CD4-positive, alpha-beta T cell (primary cell): ENCODE data around the gene CDK9. TPM values are rescaled to one million over a fixed set of nuclear protein-coding genes. Genes with fewer than 3 reads are reported as not detected.

ENCODE experiments used
- ATAC-seq: fragments of 200-7000 bp; cut with Tn5 transposase; one replicate; pipeline ENCODE4 v1.10.0; 2022; ENCODE audit warnings: mild to moderate bottlenecking; ENCODE audit not compliant: poor library complexity
- CTCF ChIA-PET: fragments of 350-600 bp; sonication (Branson Sonifier 250); formaldehyde crosslinking; loops from one replicate; lab custom pipeline; 2021; ENCODE audit warnings: antibody characterized with exemption, inconsistent platforms; lab: Charles Lee
- POLR2A ChIA-PET: fragments of 350-600 bp; sonication (Branson Sonifier 250); formaldehyde crosslinking; loops from one replicate; lab custom pipeline; 2021; ENCODE audit warnings: antibody characterized with exemption, inconsistent platforms; lab: Charles Lee
- DNase-seq, 14 experiments: peaks; one replicate each; pipeline ENCODE4 v3.0.0-alpha.2; 2013 to 2020; ENCODE audit warnings: mixed read lengths in 2 of 14
- H3K27ac ChIP-seq, 2 donors: one replicate each; pipeline versions ENCODE4 v1.5.1 to v1.7.0; 2013; ENCODE audit warnings: low read length in 2 of 2, low read depth in 1 of 2, mild to moderate bottlenecking in 1 of 2
- H3K27me3 ChIP-seq, 2 experiments: 1 replicate in 1 of 2; 2 replicates in 1 of 2; pipeline versions ENCODE4 v1.6.1 to v1.7.0; 2013; ENCODE audit warnings: low read length in 2 of 2, control low read depth in 1 of 2, mild to moderate bottlenecking in 1 of 2, moderate library complexity in 1 of 2; ENCODE audit not compliant: insufficient read depth in 2 of 2, control insufficient read depth in 1 of 2
- H3K36me3 ChIP-seq: one replicate; pipeline ENCODE4 v1.6.1; 2013; ENCODE audit warnings: low read length, control low read depth; ENCODE audit not compliant: insufficient read depth
- H3K4me1 ChIP-seq: one replicate; pipeline ENCODE4 v1.6.1; 2013; ENCODE audit warnings: low read length, control low read depth; ENCODE audit not compliant: insufficient read depth
- H3K4me3 ChIP-seq: one replicate; pipeline ENCODE4 v1.5.1; 2013; ENCODE audit warnings: mild to moderate bottlenecking, low read length, moderate library complexity
- H3K9me3 ChIP-seq, 2 experiments: 1 replicate in 1 of 2; 2 replicates in 1 of 2; pipeline versions ENCODE4 v1.6.1 to v1.7.0; 2013; ENCODE audit warnings: low read length in 2 of 2, mild to moderate bottlenecking in 2 of 2, control low read depth in 1 of 2, moderate library complexity in 1 of 2; ENCODE audit not compliant: control insufficient read depth in 1 of 2, insufficient read depth in 1 of 2
- H3K27ac Mint-ChIP-seq: one replicate; pipeline ENCODE4 v1.8.0; 2020; ENCODE audit warnings: mixed read lengths
- H3K27me3 Mint-ChIP-seq: one replicate; pipeline ENCODE4 v1.8.0; 2021; ENCODE audit warnings: mixed read lengths
- H3K36me3 Mint-ChIP-seq: one replicate; pipeline ENCODE4 v1.8.0; 2021; ENCODE audit warnings: low read depth, mixed read lengths
- H3K4me1 Mint-ChIP-seq: one replicate; pipeline ENCODE4 v1.8.0; 2021; ENCODE audit warnings: low read depth, mixed read lengths
- H3K4me3 Mint-ChIP-seq: one replicate; pipeline ENCODE4 v1.8.0; 2020; ENCODE audit warnings: mild to moderate bottlenecking, mixed read lengths
- H3K9me3 Mint-ChIP-seq: one replicate; pipeline ENCODE4 v1.8.0; 2020; ENCODE audit warnings: mixed read lengths
- CTCF ChIP-seq: fragments of 200-600 bp; IDR thresholded peaks from one replicate; pipeline ENCODE4 v1.8.0; 2022; ENCODE audit warnings: antibody characterized with exemption, mild to moderate bottlenecking
- intact Hi-C, 2 experiments: fragments of 100-400 bp; cut with DNase I in 1 of 2; cut with micrococcal nuclease in 1 of 2; formaldehyde crosslinking; loops; one replicate each; pipeline versions ENCODE4 v1.15.1 to v1.9.0; 2023 to 2025; cut with DNase I, micrococcal nuclease
- total RNA-seq, 174 experiments: library from RNA in 2 of 174; stranded (reverse) in 2 of 174; gene quantifications; one replicate each; pipeline ENCODE4 v1.2.3 and lab custom pipeline; 2021 to 2026

CDK9 gene
- total RNA-seq, 2 experiments from 2014 or later, result 117 to 121 TPM

GRCh38 chr9:127785023-127785932 lies 556 bp upstream of the CDK9 start:
- Histone ChIP-seq H3K27me3 (no peaks in the 10 kb centered on the region), H3K4me3 (peak overlapping the region; percentile 50), H3K36me3 (peaks cover 34% of the 10 kb centered on the region), H3K9me3 (no peaks in the 10 kb centered on the region), H3K4me1 (peaks cover 84% of the 10 kb centered on the region), H3K27ac (peak overlapping the region; percentile 85 to 89)
- no peaks in the 10 kb centered on the region for H3K27me3 Mint-ChIP-seq
- peak; percentile 76 for TF ChIP-seq CTCF
- H3K36me3 Mint-ChIP-seq, result peaks cover 40% of the 10 kb centered on the region
- DNase-seq, result peak; percentile 80 to 95 (median 89)
- H3K4me1 Mint-ChIP-seq, result peaks cover 72% of the 10 kb centered on the region
- ChIA-PET CTCF (interaction anchor here (0.6 to 5.3 kb wide), 16 partner anchors 9 to 157 kb away, joined by 3 to 43 read pairs (median 5); partner anchors contain the start of genes ST6GALNAC4 and TOR2A), POLR2A (interaction anchor here (0.7 to 3.1 kb wide), 32 partner anchors 9 to 343 kb away, joined by 3 to 45 read pairs (median 6); partner anchors contain the start of genes DPM2, ENG, FPGS and LRSAM1)
- peak; percentile 51 for ATAC-seq
- intact Hi-C loops, result loop anchor here (1.0 to 5.0 kb wide), 6 partner anchors 14 to 281 kb away; partner anchors contain the start of gene TOR2A (in 2 of the 2)
- peak overlapping the region; percentile 81 for H3K4me3 Mint-ChIP-seq
- no peaks in the 10 kb centered on the region for H3K9me3 Mint-ChIP-seq
- peak overlapping the region; percentile 97 for H3K27ac Mint-ChIP-seq

- no peaks in the 10 kb centered on the region for H3K27me3 Mint-ChIP-seq
- intact Hi-C loops, result loop anchor here (1.0 to 5.0 kb wide), 8 partner anchors 16 to 194 kb away; partner anchors contain the start of genes FPGS (in 2 of the 2) and PTRH1 (in 1 of the 2)
- H3K4me3 Mint-ChIP-seq, result peak overlapping the region; percentile 93
- H3K27ac Mint-ChIP-seq, result peak overlapping the region; percentile 90
- Histone ChIP-seq H3K4me1 (peaks cover 70% of the 10 kb centered on the region), H3K9me3 (no peaks in the 10 kb centered on the region), H3K27me3 (no peaks in the 10 kb centered on the region), H3K4me3 (peak overlapping the region; percentile 90), H3K36me3 (peaks cover 48% of the 10 kb centered on the region), H3K27ac (peak overlapping the region; percentile 86 to 90)
- H3K36me3 Mint-ChIP-seq, result peaks cover 53% of the 10 kb centered on the region
- ChIA-PET POLR2A (interaction anchor here (1.5 to 3.1 kb wide), 6 partner anchors 11 to 134 kb away, joined by 3 to 40 read pairs (median 8); partner anchors contain the start of genes FPGS, ST6GALNAC4 and TOR2A), CTCF (interaction anchor here (0.7 to 2.6 kb wide), 8 partner anchors 9 to 135 kb away, joined by 3 to 16 read pairs (median 4); partner anchors contain the start of gene TOR2A)
- H3K4me1 Mint-ChIP-seq, result peaks cover 62% of the 10 kb centered on the region
- peak; percentile 61 for TF ChIP-seq CTCF
- H3K9me3 Mint-ChIP-seq, result no peaks in the 10 kb centered on the region
- ATAC-seq (no peak), DNase-seq (peak in 2 of 14 experiments; percentile 55 to 57)
Observed at GRCh38 chr9:127786773-127787104, 905 bp downstream of the CDK9 start.

GRCh38 chr9:127788337-127789011 lies 2.6 kb downstream of the CDK9 start:
- peaks cover 56% of the 10 kb centered on the region for H3K36me3 ChIP-seq
- intact Hi-C loops, result loop anchor here (5.0 kb wide), 3 partner anchors 79 to 196 kb away; no protein-coding TSS in a partner anchor
- Mint-ChIP-seq H3K27me3 (no peaks in the 10 kb centered on the region), H3K27ac (no peak overlapping the region), H3K9me3 (no peaks in the 10 kb centered on the region), H3K4me1 (peaks cover 51% of the 10 kb centered on the region), H3K4me3 (peak overlapping the region; percentile 66), H3K36me3 (peaks cover 60% of the 10 kb centered on the region)
- ATAC-seq, result no peak
- H3K4me3 ChIP-seq, result no peak overlapping the region
- no peaks in the 10 kb centered on the region for H3K27me3 ChIP-seq
- H3K9me3 ChIP-seq, result no peaks in the 10 kb centered on the region
- CTCF ChIA-PET, result interaction anchor here (1.5 kb wide), 1 partner anchor 54 kb away, joined by 3 read pairs; the partner anchor contains the start of gene TOR2A
- H3K27ac ChIP-seq, result no peak overlapping the region
- peaks cover 52% of the 10 kb centered on the region for H3K4me1 ChIP-seq
- DNase-seq, result no peak
- POLR2A ChIA-PET, result interaction anchor here (1.9 kb wide), 2 partner anchors 9 to 14 kb away, joined by 6 to 8 read pairs; partner anchors contain the start of gene FPGS
- TF ChIP-seq CTCF, result no peak
